PC-3 (cell line): Measurements from ENCODE around the gene EPN1. TPM values are rescaled to one million over a fixed set of nuclear protein-coding genes. Genes with fewer than 3 reads are reported as not detected.

Experiments used
- ATAC-seq: fragments of 200-7000 bp; cut with Tn5 transposase; 2 replicates; pipeline ENCODE4 v1.9.1; 2020; ENCODE audit warnings: mild to moderate bottlenecking, moderate library complexity
- BruUV-seq: library from RNA; stranded (reverse); fragments of 400-500 nt; replicated peaks from 2 replicates; lab custom pipeline; 2021; lab: Mats Ljungman, UMichigan
- CTCF ChIA-PET: fragments of 300-600 bp; sonication (Branson Sonifier 250); formaldehyde crosslinking; loops from one replicate; lab custom pipeline; 2022; ENCODE audit warnings: antibody characterized with exemption; lab: Charles Lee
- POLR2A ChIA-PET: fragments of 300-600 bp; sonication (Branson Sonifier 250); formaldehyde crosslinking; loops from one replicate; lab custom pipeline; 2022; ENCODE audit warnings: antibody characterized with exemption; ENCODE audit not compliant: unreplicated experiment; lab: Charles Lee
- DNase-seq: peaks from one replicate; pipeline ENCODE4 v3.0.0-alpha.2; 2015
- H2AFZ ChIP-seq: fragments of 300-600 bp; sonication (generic); 2 replicates; pipeline ENCODE4 v1.6.0; 2016; ENCODE audit warnings: antibody characterized with exemption, low read length
- H3F3A ChIP-seq: fragments of 300-600 bp; sonication (generic); one replicate; pipeline ENCODE4 v1.6.0; 2017; ENCODE audit warnings: antibody characterized with exemption, low read length, control low read depth, mild to moderate bottlenecking; ENCODE audit not compliant: unreplicated experiment
- H3K27ac ChIP-seq: fragments of 300-600 bp; sonication (generic); 2 replicates; pipeline ENCODE4 v1.5.1; 2016; ENCODE audit warnings: mild to moderate bottlenecking, low read length
- H3K27me3 ChIP-seq: fragments of 300-600 bp; sonication (generic); 2 replicates; pipeline ENCODE4 v1.6.1; 2016; ENCODE audit warnings: low read length, mixed read lengths
- H3K36me3 ChIP-seq: fragments of 300-600 bp; sonication (generic); 2 replicates; pipeline ENCODE4 v1.6.1; 2016; ENCODE audit warnings: low read depth, mixed run types, low read length, mixed read lengths
- H3K4me1 ChIP-seq: fragments of 300-600 bp; sonication (generic); 2 replicates; pipeline ENCODE4 v1.5.1; 2016; ENCODE audit warnings: low read length; ENCODE audit not compliant: insufficient read depth
- H3K4me2 ChIP-seq: fragments of 300-600 bp; sonication (generic); 2 replicates; pipeline ENCODE4 v1.6.0; 2016; ENCODE audit warnings: low read length
- H3K4me3 ChIP-seq: fragments of 300-600 bp; sonication (generic); 2 replicates; pipeline ENCODE4 v1.5.1; 2016; ENCODE audit warnings: mild to moderate bottlenecking, low read length, mixed read lengths
- H3K79me2 ChIP-seq: fragments of 300-600 bp; sonication (generic); 2 replicates; pipeline ENCODE4 v1.6.1; 2017; ENCODE audit warnings: low read length, mixed read lengths
- H3K9ac ChIP-seq: fragments of 300-600 bp; sonication (generic); 2 replicates; pipeline ENCODE4 v1.6.0; 2016; ENCODE audit warnings: mild to moderate bottlenecking, low read length
- H3K9me2 ChIP-seq: fragments of 300-600 bp; sonication (generic); replicated peaks from 2 replicates; pipeline ENCODE4 v1.6.1; 2016; ENCODE audit warnings: mixed run types, low read length, mixed read lengths
- H3K9me3 ChIP-seq: fragments of 300-600 bp; sonication (generic); 2 replicates; pipeline ENCODE4 v1.6.1; 2016; ENCODE audit warnings: low read length, mixed read lengths
- H4K20me1 ChIP-seq: fragments of 300-600 bp; sonication (generic); 2 replicates; pipeline ENCODE4 v1.6.1; 2016; ENCODE audit warnings: low read length, mixed read lengths
- EZH2 ChIP-seq: fragments of 300-600 bp; sonication (generic); IDR thresholded peaks from one replicate; pipeline ENCODE4 v1.6.1; 2017; ENCODE audit warnings: antibody characterized with exemption, mild to moderate bottlenecking, low read length; ENCODE audit not compliant: unreplicated experiment
- EZH2phosphoT487 ChIP-seq: fragments of 300-600 bp; sonication (generic); IDR thresholded peaks from 2 replicates; pipeline ENCODE4 v1.6.1; 2018; ENCODE audit warnings: mild to moderate bottlenecking, antibody characterized with exemption, low read length, borderline replicate concordance
- intact Hi-C: fragments of 100-400 bp; cut with micrococcal nuclease; formaldehyde crosslinking; loops from 2 replicates; pipeline ENCODE4 v1.9.0; 2023
- total RNA-seq: library from RNA; depleted of rRNA; stranded (reverse); fragments of >200 nt; gene quantifications from 2 replicates; pipeline ENCODE4 v1.2.3, GENCODE V29; 2014
- TF ChIP-seq, protein P1 (sequence below): fragments of 300-600 bp; sonication (generic); conservative IDR thresholded peaks from 2 replicates; pipeline ENCODE4 v1.5.1; 2017; ENCODE audit warnings: antibody characterized with exemption, low read depth, mild to moderate bottlenecking, low read length

The EPN1 gene
- total RNA-seq, 1 experiment from 2014 or later, result 203 TPM

GRCh38 chr19:55650602-55651230, 24.3 kb upstream of the EPN1 start:
- Histone ChIP-seq H3K4me1 (peaks cover 15% of the 10 kb centered on the region), H3F3A (peaks cover 5% of the 10 kb centered on the region), H3K27me3 (no peaks in the 10 kb centered on the region), H3K36me3 (peaks cover 2% of the 10 kb centered on the region; the same call in 1 of the 2 replicates), H3K27ac (no peak overlapping the region), H3K4me3 (no peak overlapping the region), H3K9me2 (no peaks in the 10 kb centered on the region), H4K20me1 (peaks cover 1% of the 10 kb centered on the region), H3K9ac (no peak overlapping the region), H3K79me2 (peaks cover 21% of the 10 kb centered on the region), H3K4me2 (no peak overlapping the region), H3K9me3 (no peaks in the 10 kb centered on the region), H2AFZ (no peak overlapping the region)
- POLR2A ChIA-PET, result no interaction called here
- BruUV-seq, result no TSS peak
- CTCF ChIA-PET, result no interaction called here
- intact Hi-C loops, result no loop called here
- TF ChIP-seq EZH2 (no peak), EZH2phosphoT487 (no peak)
- TF ChIP-seq, protein P1, sequence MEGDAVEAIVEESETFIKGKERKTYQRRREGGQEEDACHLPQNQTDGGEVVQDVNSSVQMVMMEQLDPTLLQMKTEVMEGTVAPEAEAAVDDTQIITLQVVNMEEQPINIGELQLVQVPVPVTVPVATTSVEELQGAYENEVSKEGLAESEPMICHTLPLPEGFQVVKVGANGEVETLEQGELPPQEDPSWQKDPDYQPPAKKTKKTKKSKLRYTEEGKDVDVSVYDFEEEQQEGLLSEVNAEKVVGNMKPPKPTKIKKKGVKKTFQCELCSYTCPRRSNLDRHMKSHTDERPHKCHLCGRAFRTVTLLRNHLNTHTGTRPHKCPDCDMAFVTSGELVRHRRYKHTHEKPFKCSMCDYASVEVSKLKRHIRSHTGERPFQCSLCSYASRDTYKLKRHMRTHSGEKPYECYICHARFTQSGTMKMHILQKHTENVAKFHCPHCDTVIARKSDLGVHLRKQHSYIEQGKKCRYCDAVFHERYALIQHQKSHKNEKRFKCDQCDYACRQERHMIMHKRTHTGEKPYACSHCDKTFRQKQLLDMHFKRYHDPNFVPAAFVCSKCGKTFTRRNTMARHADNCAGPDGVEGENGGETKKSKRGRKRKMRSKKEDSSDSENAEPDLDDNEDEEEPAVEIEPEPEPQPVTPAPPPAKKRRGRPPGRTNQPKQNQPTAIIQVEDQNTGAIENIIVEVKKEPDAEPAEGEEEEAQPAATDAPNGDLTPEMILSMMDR, result no peak
- DNase-seq (no peak), ATAC-seq (no peak)

- intact Hi-C loops, result no loop called here
- no peaks in the 10 kb centered on the region for H3K9me3 ChIP-seq
- H3K4me1 ChIP-seq, result peaks cover 15% of the 10 kb centered on the region
- H3F3A ChIP-seq, result peaks cover 5% of the 10 kb centered on the region
- POLR2A ChIA-PET, result no interaction called here
- no peak overlapping the region for H3K4me2 ChIP-seq
- ATAC-seq (no peak), DNase-seq (no peak)
- CTCF ChIA-PET, result no interaction called here
- H3K9ac ChIP-seq, result no peak overlapping the region
- H3K4me3 ChIP-seq, result no peak overlapping the region
- no peaks in the 10 kb centered on the region for H3K27me3 ChIP-seq
- peaks cover 6% of the 10 kb centered on the region for H4K20me1 ChIP-seq
- peaks cover 25% of the 10 kb centered on the region for H3K79me2 ChIP-seq
- no peak for TF ChIP-seq EZH2phosphoT487
- no peak for TF ChIP-seq EZH2
- TF ChIP-seq, protein P1, result no peak
- no TSS peak for BruUV-seq
- H3K36me3 ChIP-seq, result peaks cover 7% of the 10 kb centered on the region
- H2AFZ ChIP-seq, result no peak overlapping the region
- H3K9me2 ChIP-seq, result no peaks in the 10 kb centered on the region
- no peak overlapping the region for H3K27ac ChIP-seq
Observed at GRCh38 chr19:55651236-55651635, 23.8 kb upstream of the EPN1 start.
